ENCODE results near the gene RCE1. TPM values are rescaled to one million over a fixed set of nuclear protein-coding genes. Genes with fewer than 3 reads are reported as not detected.
A peak's percentile ranks its signal among the peaks of the same experiment; 100 is the strongest.
"Not testable (repeated sequence)": the region's sequence is repeated elsewhere in the genome, so short reads cannot be mapped to it uniquely, and the experiment has no call there.

Gene RCE1, protein sequence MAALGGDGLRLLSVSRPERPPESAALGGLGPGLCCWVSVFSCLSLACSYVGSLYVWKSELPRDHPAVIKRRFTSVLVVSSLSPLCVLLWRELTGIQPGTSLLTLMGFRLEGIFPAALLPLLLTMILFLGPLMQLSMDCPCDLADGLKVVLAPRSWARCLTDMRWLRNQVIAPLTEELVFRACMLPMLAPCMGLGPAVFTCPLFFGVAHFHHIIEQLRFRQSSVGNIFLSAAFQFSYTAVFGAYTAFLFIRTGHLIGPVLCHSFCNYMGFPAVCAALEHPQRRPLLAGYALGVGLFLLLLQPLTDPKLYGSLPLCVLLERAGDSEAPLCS
- 1 to 10 TPM; 3.1 to 5.0 (median 4.3) TPM for total RNA-seq
- 10 to 100 TPM in 1 of 3 donors, 1 to 10 TPM in 2; 4.2 to 13.2 (median 5.1) TPM for polyA plus RNA-seq
- long read RNA-seq, donor 1, partial matches to known transcripts: 1 of 6 reads
- long read RNA-seq, donor 1, other reads (novel, unspliced or antisense): 1 of 6 reads
- long read RNA-seq, donor 2, transcript RCE1-201 (8 exons, 1,485 nt): major isoform, 5 of 11 reads
- long read RNA-seq, donor 2, partial matches to known transcripts: 2 of 11 reads
- long read RNA-seq, donor 2, other reads (novel, unspliced or antisense): 2 of 11 reads

DNA sequence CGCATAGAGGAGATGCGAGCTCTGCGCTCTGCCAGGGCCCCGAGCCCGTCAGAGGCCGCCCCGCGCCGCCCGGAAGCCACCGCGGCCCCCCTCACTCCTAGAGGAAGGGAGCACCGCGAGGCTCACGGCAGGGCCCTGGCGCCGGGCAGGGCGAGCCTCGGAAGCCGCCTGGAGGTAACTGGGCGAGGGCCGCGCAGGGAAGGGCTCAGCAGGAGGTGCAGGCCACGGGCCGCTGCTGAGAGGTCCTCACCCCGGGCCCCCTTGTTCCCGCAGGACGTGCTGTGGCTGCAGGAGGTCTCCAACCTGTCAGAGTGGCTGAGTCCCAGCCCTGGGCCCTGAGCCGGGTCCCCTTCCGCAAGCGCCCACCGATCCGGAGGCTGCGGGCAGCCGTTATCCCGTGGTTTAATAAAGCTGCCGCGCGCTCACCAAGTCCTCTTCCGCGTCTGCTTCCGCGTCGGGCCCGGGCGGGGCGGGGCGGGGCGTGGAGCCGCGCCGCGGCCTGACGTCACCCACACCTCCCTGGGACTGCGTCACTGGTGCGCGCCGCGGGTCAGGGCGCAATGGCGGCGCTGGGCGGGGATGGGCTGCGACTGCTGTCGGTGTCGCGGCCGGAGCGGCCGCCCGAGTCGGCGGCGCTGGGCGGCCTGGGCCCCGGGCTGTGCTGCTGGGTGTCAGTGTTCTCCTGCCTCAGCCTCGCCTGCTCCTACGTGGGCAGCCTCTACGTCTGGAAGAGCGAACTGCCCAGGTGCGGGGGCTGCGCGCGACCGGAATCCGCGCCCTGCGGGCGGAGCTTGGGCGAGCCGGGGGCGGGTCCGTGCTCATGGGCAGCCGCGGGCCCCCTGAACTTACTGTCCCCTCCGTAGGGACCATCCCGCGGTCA is at the start of gene RCE1:
Gene RCE1 (plus strand): TSS at position 546 of the 880 bp plus-strand sequence. CDS start 15 bp downstream, at position 561.
- Histone ChIP-seq H3K27ac (peak within 1 kb of the TSS; percentile 98), H3K36me3 (ENCODE audit: insufficient read depth in 1 of 2, low read depth in 1 of 2) (peaks cover 4 to 41% of the 10 kb centered on the region in 2 donors), H3K27me3 (ENCODE audit: insufficient read depth in 3 of 3, low read length in 2 of 3) (no peaks in the 10 kb centered on the region), H3K9me3 (no peaks in the 10 kb centered on the region), H3K4me1 (peaks cover 22% of the 10 kb centered on the region), H3K4me3 (peak within 1 kb of the TSS; percentile 99)
- 0 to 1% (median 0%) methylated on average over 84 to 98 of the region's 98 CpGs for WGBS, 3 donors
- TF ChIP-seq, protein P1, sequence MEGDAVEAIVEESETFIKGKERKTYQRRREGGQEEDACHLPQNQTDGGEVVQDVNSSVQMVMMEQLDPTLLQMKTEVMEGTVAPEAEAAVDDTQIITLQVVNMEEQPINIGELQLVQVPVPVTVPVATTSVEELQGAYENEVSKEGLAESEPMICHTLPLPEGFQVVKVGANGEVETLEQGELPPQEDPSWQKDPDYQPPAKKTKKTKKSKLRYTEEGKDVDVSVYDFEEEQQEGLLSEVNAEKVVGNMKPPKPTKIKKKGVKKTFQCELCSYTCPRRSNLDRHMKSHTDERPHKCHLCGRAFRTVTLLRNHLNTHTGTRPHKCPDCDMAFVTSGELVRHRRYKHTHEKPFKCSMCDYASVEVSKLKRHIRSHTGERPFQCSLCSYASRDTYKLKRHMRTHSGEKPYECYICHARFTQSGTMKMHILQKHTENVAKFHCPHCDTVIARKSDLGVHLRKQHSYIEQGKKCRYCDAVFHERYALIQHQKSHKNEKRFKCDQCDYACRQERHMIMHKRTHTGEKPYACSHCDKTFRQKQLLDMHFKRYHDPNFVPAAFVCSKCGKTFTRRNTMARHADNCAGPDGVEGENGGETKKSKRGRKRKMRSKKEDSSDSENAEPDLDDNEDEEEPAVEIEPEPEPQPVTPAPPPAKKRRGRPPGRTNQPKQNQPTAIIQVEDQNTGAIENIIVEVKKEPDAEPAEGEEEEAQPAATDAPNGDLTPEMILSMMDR (IDR thresholded peaks at IDR 0.05): no peak
- intact Hi-C loops (cut with DNase I): loop anchor here in 1 of 2 donors (2.0 kb wide), 1 partner anchor 112 kb away; no protein-coding TSS in a partner anchor
- DNase-seq (peak; percentile 90 to 95), ATAC-seq (peak; percentile 96 to 99 (median 98))

DNA sequence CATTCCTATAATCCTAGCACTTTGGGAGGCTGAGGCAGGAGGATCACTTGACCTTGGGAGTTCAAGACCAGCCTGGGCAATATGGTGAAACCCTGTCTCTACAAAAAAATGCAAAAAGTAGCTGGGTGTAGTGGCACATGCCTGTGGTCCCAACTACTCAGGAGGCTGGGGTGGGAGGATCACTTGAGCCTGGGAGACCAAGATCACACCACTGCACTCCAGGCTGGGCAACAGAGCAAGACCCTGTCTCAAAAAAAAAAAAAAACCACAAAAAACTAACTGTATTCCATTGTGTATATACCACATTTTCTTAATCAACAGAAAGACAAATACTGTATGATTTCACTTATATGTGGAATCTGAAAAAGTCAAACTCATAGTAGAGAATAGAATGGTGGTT is 43.4 kb upstream of the RCE1 start:
- intact Hi-C loops (cut with DNase I); H3K27me3 ChIP-seq (ENCODE audit: insufficient read depth in 3 of 3, low read length in 2 of 3); DNase-seq; H3K4me1 ChIP-seq; H3K9me3 ChIP-seq; H3K27ac ChIP-seq; ATAC-seq; H3K36me3 ChIP-seq (ENCODE audit: insufficient read depth in 1 of 2, low read depth in 1 of 2); H3K4me3 ChIP-seq: not testable (repeated sequence)

DNA sequence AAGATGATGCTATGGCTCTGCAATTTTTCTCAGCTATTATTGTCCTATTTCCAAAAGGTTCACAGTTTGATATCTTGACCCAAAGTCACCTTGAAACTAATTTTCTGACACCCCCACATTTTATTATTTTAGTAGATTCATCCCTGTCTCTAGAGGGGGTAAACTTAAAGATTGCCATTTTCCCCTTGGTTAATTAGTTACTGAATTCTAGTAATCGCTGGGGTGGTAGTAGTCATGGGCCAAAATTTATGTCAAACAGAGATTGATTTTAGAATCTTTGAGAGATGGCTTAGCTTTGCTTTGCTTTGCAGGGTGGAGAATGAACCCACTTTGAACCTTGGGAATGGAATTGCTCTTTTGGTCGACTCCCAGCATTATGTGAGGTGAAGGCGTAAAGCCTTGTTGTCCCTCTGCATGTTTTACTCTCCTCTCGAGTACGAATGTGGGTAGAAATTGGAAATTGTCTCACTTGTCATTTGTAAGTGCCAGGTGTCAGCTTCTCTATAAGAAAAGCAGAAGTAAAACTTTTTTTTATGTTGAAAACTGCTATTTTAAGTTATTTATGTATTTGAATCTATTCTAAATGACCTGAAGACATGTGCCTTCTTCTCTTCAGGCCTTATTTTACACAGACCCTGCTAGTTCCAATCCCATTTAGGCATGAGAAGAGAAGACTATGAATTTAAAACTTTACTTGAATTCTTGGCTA is 42.4 kb upstream of the RCE1 start:
- Histone ChIP-seq H3K9me3 (no peaks in the 10 kb centered on the region), H3K4me1 (no peaks in the 10 kb centered on the region), H3K4me3 (no peak overlapping the region), H3K36me3 (ENCODE audit: insufficient read depth in 1 of 2, low read depth in 1 of 2) (no peaks in the 10 kb centered on the region), H3K27ac (no peak overlapping the region), H3K27me3 (ENCODE audit: insufficient read depth in 3 of 3, low read length in 2 of 3) (no peaks in the 10 kb centered on the region)
- WGBS, 3 donors: 92 to 95% (median 93%) methylated on average over 5 of the region's 5 CpGs
- TF ChIP-seq, protein P1 (IDR thresholded peaks at IDR 0.05): no peak
- no peak for ATAC-seq
- intact Hi-C loops (cut with DNase I): no loop called here
- DNase-seq: no peak

DNA sequence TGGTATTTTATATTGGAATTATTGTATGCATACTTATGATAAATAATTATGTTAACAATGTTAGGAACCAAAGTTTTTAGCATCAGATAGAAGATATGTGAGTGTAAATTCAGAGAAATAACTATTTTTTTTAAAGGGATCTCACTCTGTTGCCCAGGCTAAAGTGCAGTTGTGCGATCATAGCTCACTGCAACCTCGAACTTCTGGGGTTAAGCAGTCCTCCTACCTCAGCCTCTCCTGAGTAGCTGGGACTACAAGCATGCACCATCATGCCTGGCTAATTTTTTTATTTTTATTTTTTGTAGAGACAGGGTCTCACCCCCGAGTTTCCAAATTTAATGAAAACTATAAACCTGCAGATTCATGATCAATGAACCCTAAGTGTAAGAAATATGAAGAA is 33.6 kb upstream of the RCE1 start:
- TF ChIP-seq, protein P1 (IDR thresholded peaks at IDR 0.05): no peak
- DNase-seq: no peak
- Histone ChIP-seq H3K4me1 (no peaks in the 10 kb centered on the region), H3K9me3 (no peaks in the 10 kb centered on the region), H3K4me3 (no peak overlapping the region), H3K27ac (no peak overlapping the region), H3K27me3 (ENCODE audit: insufficient read depth in 3 of 3, low read length in 2 of 3) (no peaks in the 10 kb centered on the region), H3K36me3 (ENCODE audit: insufficient read depth in 1 of 2, low read depth in 1 of 2) (no peaks in the 10 kb centered on the region)
- ATAC-seq: no peak
- WGBS, 3 donors: 93 to 94% (median 94%) methylated on average over 3 of the region's 3 CpGs
- intact Hi-C loops (cut with DNase I): no loop called here

Data from psoas muscle (tissue), 8 donors.